ENCODE results near the gene CYP4V2.
"Not testable (repeated sequence)": the region's sequence is repeated elsewhere in the genome, so short reads cannot be mapped to it uniquely, and the experiment has no call there.

The CYP4V2 gene

GRCh38 chr4:186236126-186236525 is 44.8 kb downstream of the CYP4V2 start:
- no peak for DNase-seq

GRCh38 chr4:186240452-186240847 is 49.1 kb downstream of the CYP4V2 start:
- no peak for DNase-seq

GRCh38 chr4:186240848-186241491 is 49.6 kb downstream of the CYP4V2 start:
- no peak for DNase-seq

GRCh38 chr4:186241616-186242015 is 50.2 kb downstream of the CYP4V2 start:
- DNase-seq = no peak

GRCh38 chr4:186242031-186242430 is 50.7 kb downstream of the CYP4V2 start:
- not testable (repeated sequence) for DNase-seq

- no peak for DNase-seq
Observed at GRCh38 chr4:186243331-186243730, 52.0 kb downstream of the CYP4V2 start.

- DNase-seq = no peak
Observed at GRCh38 chr4:186244835-186245234, 53.5 kb downstream of the CYP4V2 start.

GRCh38 chr4:186247062-186247752 is 55.8 kb downstream of the CYP4V2 start:
- DNase-seq = not testable (repeated sequence)

- DNase-seq = no peak
Observed at GRCh38 chr4:186248643-186249042, 57.3 kb downstream of the CYP4V2 start.

GRCh38 chr4:186249785-186250754 is 58.7 kb downstream of the CYP4V2 start:
- DNase-seq = no peak

GRCh38 chr4:186250760-186251159 is 59.4 kb downstream of the CYP4V2 start:
- DNase-seq = no peak

GRCh38 chr4:186255122-186255521 is 63.8 kb downstream of the CYP4V2 start:
- no peak for DNase-seq

- DNase-seq = no peak
Observed at GRCh38 chr4:186258216-186258811, 66.9 kb downstream of the CYP4V2 start.

GRCh38 chr4:186260117-186260503 is 68.7 kb downstream of the CYP4V2 start:
- DNase-seq = no peak
